Sigmoid colon (tissue), 3 donors: Measurements from ENCODE around the gene SIVA1.

Experiments used
- CTCF ChIP-seq, 4 experiments: fragments of 450-650 bp in 3 of 4; fragments of 200-600 bp in 1 of 4; IDR thresholded peaks; one replicate each; pipeline ENCODE4 v1.5.1; 2016 to 2019; ENCODE audit warnings: antibody characterized with exemption in 4 of 4, mild to moderate bottlenecking in 3 of 4, moderate library complexity in 2 of 4
- POLR2A ChIP-seq, 2 donors: fragments of 450-650 bp; IDR thresholded peaks; one replicate each; pipeline ENCODE4 v1.6.1; 2016; ENCODE audit warnings: antibody characterized with exemption in 2 of 2, mild to moderate bottlenecking in 2 of 2, moderate library complexity in 2 of 2

GRCh38 chr14:104742586-104743455 lies 10.1 kb upstream of the SIVA1 start:
- no peak for TF ChIP-seq CTCF (IDR thresholded peaks at IDR 0.05)
- no peak for TF ChIP-seq POLR2A (IDR thresholded peaks at IDR 0.05)
